GM23338 (cell line): ENCODE data around the gene CCNK. TPM values are rescaled to one million over a fixed set of nuclear protein-coding genes. Genes with fewer than 3 reads are reported as not detected.

Source experiments
- ATAC-seq: fragments of 200-7000 bp; cut with Tn5 transposase; 3 replicates; pipeline ENCODE4 v1.9.1; 2020
- DNase-seq: peaks from one replicate; pipeline ENCODE4 v3.0.0-alpha.2; 2015; ENCODE audit warnings: low spot score
- H2AFZ ChIP-seq: fragments of 200-600 bp; sonication (generic); 2 replicates; pipeline ENCODE4 v1.8.0; 2016; ENCODE audit warnings: antibody characterized with exemption, mild to moderate bottlenecking, moderate library complexity
- H3F3A ChIP-seq: fragments of 200-600 bp; sonication (generic); replicated peaks from 2 replicates; pipeline ENCODE4 v1.8.0; 2017; ENCODE audit warnings: antibody characterized with exemption, mixed run types, low read depth
- H3K27ac ChIP-seq: fragments of 200-600 bp; sonication (generic); 2 replicates; pipeline ENCODE4 v1.6.1; 2016; ENCODE audit warnings: low read depth
- H3K27me3 ChIP-seq: fragments of 200-600 bp; sonication (generic); 2 replicates; pipeline ENCODE4 v1.8.0; 2016; ENCODE audit warnings: mild to moderate bottlenecking, mixed run types, moderate library complexity; ENCODE audit not compliant: insufficient read depth
- H3K36me3 ChIP-seq: fragments of 200-600 bp; sonication (generic); 2 replicates; pipeline ENCODE4 v1.8.0; 2016; ENCODE audit warnings: mild to moderate bottlenecking; ENCODE audit not compliant: insufficient read depth
- H3K4me1 ChIP-seq: fragments of 200-600 bp; sonication (generic); 2 replicates; pipeline ENCODE4 v1.8.0; 2016; ENCODE audit warnings: mild to moderate bottlenecking, moderate library complexity; ENCODE audit not compliant: insufficient read depth
- H3K4me2 ChIP-seq: fragments of 200-600 bp; sonication (generic); 2 replicates; pipeline ENCODE4 v1.7.1; 2017; ENCODE audit warnings: mixed run types
- H3K4me3 ChIP-seq: fragments of 200-600 bp; sonication (generic); 2 replicates; pipeline ENCODE4 v1.6.1; 2016; ENCODE audit warnings: mixed run types
- H3K79me2 ChIP-seq: fragments of 200-600 bp; sonication (generic); replicated peaks from 2 replicates; pipeline ENCODE4 v1.8.0; 2017; ENCODE audit warnings: mild to moderate bottlenecking; ENCODE audit not compliant: insufficient read depth
- H3K9me2 ChIP-seq: fragments of 200-600 bp; sonication (generic); 2 replicates; pipeline ENCODE4 v1.8.0; 2017; ENCODE audit not compliant: insufficient read depth
- H4K20me1 ChIP-seq: fragments of 200-600 bp; sonication (generic); replicated peaks from 2 replicates; pipeline ENCODE4 v1.8.0; 2017; ENCODE audit warnings: mild to moderate bottlenecking; ENCODE audit not compliant: insufficient read depth
- H3K27ac Mint-ChIP-seq: 2 replicates; pipeline ENCODE4 v1.8.0; 2020; ENCODE audit warnings: inconsistent platforms, mild to moderate bottlenecking, moderate library complexity, mixed read lengths
- H3K27me3 Mint-ChIP-seq: 3 replicates; pipeline ENCODE4 v1.8.0; 2022; ENCODE audit warnings: low read depth, mild to moderate bottlenecking, moderate library complexity, mixed read lengths, inconsistent platforms; ENCODE audit not compliant: insufficient read depth, poor library complexity
- H3K36me3 Mint-ChIP-seq: 3 replicates; pipeline ENCODE4 v1.8.0; 2021; ENCODE audit warnings: low read depth, mild to moderate bottlenecking, inconsistent platforms, moderate library complexity, mixed read lengths
- H3K4me1 Mint-ChIP-seq: 3 replicates; pipeline ENCODE4 v1.8.0; 2020; ENCODE audit warnings: mild to moderate bottlenecking, inconsistent platforms, mixed read lengths
- H3K4me3 Mint-ChIP-seq: 3 replicates; pipeline ENCODE4 v1.8.0; 2021; ENCODE audit warnings: moderate library complexity, mild to moderate bottlenecking, inconsistent platforms, mixed read lengths
- H3K9me3 Mint-ChIP-seq: 3 replicates; pipeline ENCODE4 v1.8.0; 2020; ENCODE audit warnings: moderate library complexity, mild to moderate bottlenecking, inconsistent platforms, mixed read lengths
- CTCF ChIP-seq, 2 experiments: fragments of 200-600 bp in 1 of 2; sonication (generic) in 1 of 2; conservative IDR thresholded peaks; 2 replicates each; pipeline versions ENCODE4 v1.5.1 to v1.6.1; 2016 to 2017; ENCODE audit warnings: antibody characterized with exemption in 2 of 2, low read depth in 2 of 2, mild to moderate bottlenecking in 2 of 2, moderate library complexity in 1 of 2
- ETS1 ChIP-seq: IDR thresholded peaks from 2 replicates; pipeline ENCODE4 v1.6.1; 2016; ENCODE audit warnings: antibody characterized with exemption
- EZH2 ChIP-seq: fragments of 200-600 bp; sonication (generic); IDR thresholded peaks from one replicate; pipeline ENCODE4 v1.8.0; 2017; ENCODE audit warnings: antibody characterized with exemption, mild to moderate bottlenecking, low read depth; ENCODE audit not compliant: unreplicated experiment
- JUNB ChIP-seq: IDR thresholded peaks from one replicate; pipeline ENCODE4 v1.6.1; 2016; ENCODE audit warnings: antibody characterized with exemption; ENCODE audit not compliant: unreplicated experiment
- STAT1 ChIP-seq: IDR thresholded peaks from one replicate; pipeline ENCODE4 v1.6.1; 2016; ENCODE audit warnings: antibody characterized with exemption; ENCODE audit not compliant: unreplicated experiment
- ZNF114 ChIP-seq: fragments of 250-450 bp; sonication (Bioruptor Pico); IDR thresholded peaks from 2 replicates; pipeline ENCODE4 v1.5.0; 2020; ENCODE audit warnings: mild to moderate bottlenecking, moderate library complexity
- ZNF331 ChIP-seq: fragments of 250-450 bp; sonication (Bioruptor Pico); IDR thresholded peaks from 2 replicates; pipeline ENCODE4 v1.5.0; 2020; ENCODE audit warnings: low read depth, mild to moderate bottlenecking, moderate library complexity
- polyA plus RNA-seq: library from polyadenylated mRNA; unstranded; fragments of >200 nt; fragmentation: Nextera tagmentation; extraction: Ambion mirVana; gene quantifications from 2 replicates; pipeline ENCODE4 v1.2.1, GENCODE V29; 2016
- total RNA-seq: library from RNA; depleted of rRNA; stranded (reverse); fragments of >200 nt; shearing (Covaris generic); gene quantifications from 2 replicates; pipeline ENCODE4 v1.2.3, GENCODE V29; 2014

CCNK gene
- total and polyA plus RNA-seq, 2 experiments from 2014 or later: 54.0 to 60.6 TPM

GRCh38 chr14:99524091-99524661 is 43.0 kb downstream of the CCNK start:
- Mint-ChIP-seq H3K27ac (no peak overlapping the region), H3K9me3 (no peaks in the 10 kb centered on the region), H3K4me1 (peaks cover 51% of the 10 kb centered on the region), H3K4me3 (peak overlapping the region; percentile 37; the same call in 1 of the 3 replicates), H3K36me3 (no peaks in the 10 kb centered on the region; the same call in 2 of the 3 replicates), H3K27me3 (peaks cover 18% of the 10 kb centered on the region)
- no peaks in the 10 kb centered on the region; the same call in 1 of the 2 replicates for H4K20me1 ChIP-seq
- H3K4me3 ChIP-seq: no peak overlapping the region
- no peaks in the 10 kb centered on the region for H3K9me2 ChIP-seq
- ATAC-seq (no peak), DNase-seq (no peak)
- no peaks in the 10 kb centered on the region for H3K27me3 ChIP-seq
- peak overlapping the region; percentile 74 for H3K27ac ChIP-seq
- 0 out of 2 replicates have a peak, but pooled peaks cover 8% of the 10 kb centered on the region for H3F3A ChIP-seq
- peak overlapping the region; percentile 63 for H3K4me2 ChIP-seq
- no peaks in the 10 kb centered on the region for H3K79me2 ChIP-seq
- peaks cover 38% of the 10 kb centered on the region for H3K4me1 ChIP-seq
- no peak for TF ChIP-seq ZNF331
- no peak for TF ChIP-seq STAT1
- TF ChIP-seq EZH2: no peak
- no peak for TF ChIP-seq JUNB
- TF ChIP-seq ETS1: no peak
- no peak overlapping the region for H2AFZ ChIP-seq
- no peaks in the 10 kb centered on the region for H3K36me3 ChIP-seq

GRCh38 chr14:99524804-99525698 is 43.8 kb downstream of the CCNK start:
- H3K36me3 Mint-ChIP-seq: no peaks in the 10 kb centered on the region; the same call in 2 of the 3 replicates
- H3K27ac ChIP-seq: peak overlapping the region; percentile 74
- peak; percentile 27 to 68 for TF ChIP-seq CTCF (conservative IDR thresholded peaks at IDR 0.05; ENCODE audit: low read depth in 2 of 2)
- TF ChIP-seq ZNF114 (CRISPR knock-in tag): no peak
- H3K4me2 ChIP-seq: peak overlapping the region; percentile 63
- 0 out of 2 replicates have a peak, but pooled peaks cover 8% of the 10 kb centered on the region for H3F3A ChIP-seq
- peak; percentile 65 for DNase-seq
- peak overlapping the region; percentile 17; the same call in 1 of the 3 replicates for H3K4me3 Mint-ChIP-seq
- no peaks in the 10 kb centered on the region for H3K9me3 Mint-ChIP-seq
- no peaks in the 10 kb centered on the region; the same call in 1 of the 2 replicates for H3K79me2 ChIP-seq
- peaks cover 52% of the 10 kb centered on the region for H3K4me1 Mint-ChIP-seq
- H4K20me1 ChIP-seq: no peaks in the 10 kb centered on the region
- ATAC-seq: peak; percentile 37
- H3K27ac Mint-ChIP-seq: peak overlapping the region; percentile 67; the same call in 1 of the 2 replicates
- no peaks in the 10 kb centered on the region for H3K9me2 ChIP-seq
- no peaks in the 10 kb centered on the region for H3K36me3 ChIP-seq
- H3K4me3 ChIP-seq: no peak overlapping the region
- no peak overlapping the region for H2AFZ ChIP-seq
- peaks cover 38% of the 10 kb centered on the region for H3K4me1 ChIP-seq
- no peaks in the 10 kb centered on the region for H3K27me3 ChIP-seq
- peaks cover 18% of the 10 kb centered on the region for H3K27me3 Mint-ChIP-seq
